Right renal cortex interstitium (tissue), 3 donors: ENCODE data around the gene MYO15B. TPM values are rescaled to one million over a fixed set of nuclear protein-coding genes. Genes with fewer than 3 reads are reported as not detected.

Experiments
- DNase-seq, 3 donors: peaks; one replicate each; pipeline ENCODE4 v3.0.0-alpha.2; 2013; ENCODE audit warnings: low read depth in 3 of 3, low spot score in 2 of 3
- polyA plus RNA-seq, 3 donors: library from polyadenylated mRNA; unstranded; fragments of 120-200 nt; gene quantifications; one replicate each; pipeline ENCODE4 v1.2.1, GENCODE V29; 2013; ENCODE audit not compliant: insufficient read length in 3 of 3

Gene MYO15B
- polyA plus RNA-seq = 100 to 1,000 TPM in 1 of 3 donors, 10 to 100 TPM in 2; 78.7 to 127 (median 88.6) TPM

DNA sequence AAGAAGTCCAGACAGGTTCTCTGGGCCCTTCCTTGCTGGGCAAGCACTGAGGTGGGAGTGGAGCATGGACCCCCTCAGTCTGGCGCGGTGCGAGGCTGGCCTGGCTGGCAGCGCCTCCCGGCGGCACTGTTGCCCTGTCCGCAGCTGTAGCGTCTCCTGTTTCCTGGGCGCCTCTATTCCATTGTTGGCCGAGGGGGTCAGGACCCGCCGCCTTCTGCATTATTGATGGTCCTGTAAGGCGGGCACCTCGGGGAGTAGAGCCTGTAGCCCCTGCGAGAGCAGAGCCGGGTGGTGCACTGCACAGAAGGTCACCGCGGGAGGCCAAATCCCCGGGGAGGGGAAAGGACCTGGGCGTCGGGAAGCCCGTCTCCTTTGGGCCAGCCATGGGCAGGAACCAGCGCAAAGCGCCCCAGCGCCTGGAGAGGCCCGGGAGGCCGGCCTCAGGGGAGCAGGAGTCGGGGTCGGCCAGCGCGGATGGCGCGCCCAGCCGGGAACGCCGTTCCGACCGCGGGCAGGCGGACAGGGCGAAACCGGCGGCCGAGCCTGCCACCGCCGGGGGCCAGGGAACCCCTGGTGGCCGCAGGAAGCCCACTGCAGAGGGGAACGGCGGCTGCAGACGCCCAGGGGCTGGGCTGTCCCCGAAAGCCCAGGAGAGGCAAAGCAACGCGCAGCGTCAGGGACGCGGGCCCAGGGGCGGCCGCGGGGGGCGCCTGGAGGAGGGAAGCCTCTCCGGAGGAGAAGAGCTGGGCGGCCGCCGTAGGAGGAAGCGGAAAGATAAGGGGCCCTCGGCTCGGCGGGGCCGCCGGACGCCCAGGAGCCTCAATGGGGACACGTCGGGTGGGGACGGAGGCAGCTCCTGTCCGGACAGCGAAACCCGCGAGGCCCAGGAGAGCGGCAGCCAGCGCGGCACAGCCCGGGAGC lies at the start of gene MYO15B:
TSS of gene MYO15B (plus strand) at position 126 of the 921 bp plus-strand sequence. CDS start at position 384, 258 bp downstream.
- peak in 2 of 3 donors; percentile 29 to 36 for DNase-seq

DNA sequence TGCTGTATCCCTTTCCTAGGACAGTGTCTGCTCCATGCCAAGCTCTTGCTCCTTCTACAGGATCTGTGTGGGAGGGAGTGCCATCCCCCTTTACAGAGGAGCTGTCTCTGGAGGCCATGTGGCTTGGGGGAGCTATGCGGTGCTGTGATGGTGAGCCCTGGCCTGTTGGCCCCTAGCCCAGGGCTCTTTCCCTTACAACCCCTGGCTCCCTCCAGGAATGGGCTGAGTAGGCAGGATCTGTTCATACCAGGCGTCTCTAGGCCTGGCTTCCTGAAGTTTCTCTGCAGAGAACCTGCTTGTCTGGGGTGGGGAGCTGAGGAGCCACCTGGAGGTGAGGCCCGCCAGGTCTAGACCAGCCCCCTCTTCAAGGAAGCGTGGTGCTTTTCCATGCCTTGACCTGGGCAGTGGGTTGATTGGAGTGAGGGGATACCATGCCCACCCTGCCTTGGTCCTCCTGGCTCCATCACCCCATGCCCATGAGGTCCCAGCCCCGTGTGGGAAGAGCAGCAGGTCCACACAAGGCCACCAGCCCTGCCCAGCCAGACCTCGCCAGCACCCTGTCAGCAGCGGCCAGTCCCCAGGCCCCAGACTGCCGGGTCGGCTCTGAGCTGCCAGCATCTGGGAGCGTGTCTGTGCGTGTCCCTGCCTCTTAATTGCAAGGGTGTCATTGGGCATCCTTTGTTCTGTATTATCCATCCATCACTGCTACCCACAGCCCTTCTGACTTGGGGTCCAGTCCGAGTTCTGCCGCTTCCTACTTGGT lies 47.5 kb upstream of the MYO15B start:
- no peak for DNase-seq

DNA sequence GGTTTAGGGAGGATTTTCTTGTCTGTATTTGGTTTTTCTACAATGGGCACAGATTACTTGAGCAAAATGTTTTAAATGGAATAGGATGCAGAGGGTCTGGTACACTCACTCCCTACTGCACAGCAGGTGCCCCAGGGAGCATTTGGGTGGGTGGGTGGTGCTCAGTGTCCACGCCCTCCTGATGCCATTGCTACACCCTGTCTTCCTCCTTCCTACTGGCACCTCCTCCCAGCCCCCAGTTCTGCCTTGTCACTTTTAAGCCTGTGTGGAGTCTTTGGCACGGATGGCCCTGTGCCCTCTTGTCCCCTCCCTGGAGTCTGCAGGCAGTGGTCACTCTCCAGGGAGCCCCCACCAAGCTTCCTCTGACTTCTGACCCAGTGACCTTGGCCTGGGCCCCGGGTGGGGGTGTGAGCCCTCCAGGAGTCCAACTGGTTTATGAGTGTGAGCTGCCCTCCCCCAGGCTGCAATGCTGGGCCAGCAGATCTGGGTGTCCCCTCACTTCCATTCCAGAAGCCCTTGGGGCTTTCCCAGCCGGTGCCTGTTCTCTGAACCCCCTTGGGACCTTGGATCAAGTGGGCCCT lies 46.6 kb upstream of the MYO15B start:
- no peak for DNase-seq

DNA sequence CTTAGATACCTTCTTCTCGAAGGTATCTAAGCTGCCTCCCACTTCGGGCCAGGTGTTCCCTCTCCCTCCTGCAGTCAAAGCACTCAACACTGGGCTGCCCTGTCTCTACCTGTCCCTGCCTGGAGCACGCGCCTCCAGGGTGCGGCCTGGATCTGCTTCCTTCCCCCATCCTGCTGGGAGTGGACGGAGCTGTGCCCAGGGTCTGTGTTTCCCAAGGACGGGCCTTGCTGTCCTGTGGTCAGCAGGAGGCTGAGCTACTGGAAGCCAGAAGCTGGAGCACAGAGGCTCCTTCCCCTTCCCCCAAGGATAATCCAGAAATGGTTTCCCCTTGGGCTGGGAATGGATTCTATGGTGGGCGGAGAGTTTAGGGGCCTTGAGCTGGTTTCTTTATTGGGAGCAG lies 45.4 kb upstream of the MYO15B start:
- no peak for DNase-seq

DNA sequence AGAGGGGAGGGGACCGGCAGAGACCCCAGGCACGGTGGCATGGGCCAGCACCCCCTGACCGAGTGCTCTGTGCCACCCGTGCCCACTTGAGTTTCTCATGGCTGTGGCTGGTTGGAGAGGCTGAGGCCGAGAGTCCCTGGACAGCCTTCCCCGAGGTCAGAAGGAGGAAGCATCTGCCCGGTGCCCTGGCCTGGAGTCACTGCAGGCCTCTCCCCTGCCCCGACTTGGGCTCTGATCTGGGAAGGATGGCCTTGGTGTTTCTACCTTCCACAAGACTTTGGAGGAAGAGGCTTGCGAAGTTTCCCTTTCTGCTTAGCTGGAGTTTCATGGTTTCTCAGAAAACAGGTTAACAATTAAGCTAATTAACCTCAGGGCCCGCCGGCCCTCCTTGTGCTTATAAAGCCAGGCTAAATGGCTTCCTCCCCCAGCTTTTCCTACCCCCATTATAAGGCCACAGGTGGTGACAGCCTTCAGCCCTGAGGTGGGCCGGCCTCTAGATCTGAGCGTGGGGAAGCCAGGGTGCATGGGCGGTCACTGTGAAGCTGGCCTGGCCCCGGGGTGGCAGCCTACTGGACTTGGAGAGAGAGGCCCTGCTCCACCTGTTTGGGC lies 44.8 kb upstream of the MYO15B start:
- DNase-seq = no peak

DNA sequence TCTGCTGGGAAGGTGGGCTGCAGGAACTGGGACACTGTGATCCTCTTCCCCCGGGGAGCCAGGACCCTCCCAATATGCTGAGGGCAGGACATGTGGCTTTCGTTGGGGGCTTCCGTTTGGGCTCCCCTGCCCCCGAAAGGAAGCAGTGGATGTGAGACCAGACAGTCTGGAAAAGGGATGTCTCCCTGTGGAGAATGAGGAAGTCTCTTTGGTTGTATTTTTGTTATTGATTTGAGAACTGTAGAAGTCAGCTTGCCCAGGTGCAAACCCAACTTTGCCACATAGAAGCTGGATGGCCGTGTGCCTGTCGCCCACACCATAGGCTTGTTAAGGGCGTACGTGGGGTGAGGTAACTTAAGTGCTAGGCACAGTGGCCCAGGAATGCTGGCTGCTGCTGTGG lies 43.4 kb upstream of the MYO15B start:
- no peak for DNase-seq

DNA sequence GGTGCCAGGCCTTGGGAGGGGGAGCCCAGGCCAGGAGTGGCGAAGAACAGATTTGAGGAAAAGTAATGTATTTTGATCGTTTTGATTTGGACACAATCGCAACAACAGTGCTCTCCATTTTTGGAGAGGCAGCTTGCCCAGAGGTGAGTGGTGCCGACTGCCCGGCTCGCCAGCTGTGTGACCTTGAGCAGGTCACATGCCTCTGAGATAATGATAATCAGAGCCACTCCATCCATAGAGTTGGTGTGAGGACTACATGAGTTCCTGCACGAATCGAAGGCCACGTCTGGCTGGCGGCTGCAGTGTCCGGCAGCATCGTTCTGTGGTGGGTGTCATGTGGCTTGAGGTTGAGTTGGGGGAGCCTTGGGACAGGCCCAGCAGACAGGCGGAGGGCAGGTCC lies 41.4 kb upstream of the MYO15B start:
- DNase-seq = no peak

DNA sequence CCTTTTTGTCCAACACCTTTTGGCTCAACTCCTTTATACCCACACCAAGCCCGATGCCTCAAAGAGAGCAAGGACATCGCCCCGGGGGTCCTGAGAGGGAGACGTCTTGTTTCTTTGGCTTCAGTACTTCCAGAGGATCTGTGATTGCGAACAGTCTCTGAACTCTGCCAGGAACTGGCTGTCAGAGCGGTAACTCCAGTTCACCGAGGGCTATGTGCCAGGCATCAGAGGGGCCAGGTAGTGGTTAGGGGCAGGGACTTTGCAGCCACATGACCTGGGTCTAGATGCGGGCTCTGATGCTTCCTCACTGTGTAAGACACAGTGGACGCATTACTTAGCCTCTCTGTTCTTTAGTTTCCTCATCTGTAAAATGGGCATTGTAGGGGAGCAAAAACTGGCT lies 40.5 kb upstream of the MYO15B start:
- no peak for DNase-seq

DNA sequence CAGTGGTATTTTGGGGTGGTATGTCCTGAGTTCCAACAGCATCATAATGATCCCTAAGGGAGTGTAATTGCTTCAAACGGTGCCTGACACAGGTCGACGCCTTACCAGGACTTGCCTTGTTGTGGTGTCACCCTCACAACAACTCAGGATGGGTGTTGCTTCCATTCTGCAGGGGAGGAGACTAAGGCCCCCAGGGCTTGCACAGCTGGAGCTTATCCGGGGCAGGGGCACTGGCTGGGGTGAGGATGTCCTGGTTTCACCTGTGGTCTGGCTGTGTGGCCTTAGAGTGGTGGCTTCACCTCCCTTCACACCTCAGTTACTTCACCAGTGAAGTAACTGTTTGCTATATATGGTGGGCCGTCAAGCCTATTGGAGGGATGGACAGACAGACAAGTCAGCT lies 38.8 kb upstream of the MYO15B start:
- no peak for DNase-seq

DNA sequence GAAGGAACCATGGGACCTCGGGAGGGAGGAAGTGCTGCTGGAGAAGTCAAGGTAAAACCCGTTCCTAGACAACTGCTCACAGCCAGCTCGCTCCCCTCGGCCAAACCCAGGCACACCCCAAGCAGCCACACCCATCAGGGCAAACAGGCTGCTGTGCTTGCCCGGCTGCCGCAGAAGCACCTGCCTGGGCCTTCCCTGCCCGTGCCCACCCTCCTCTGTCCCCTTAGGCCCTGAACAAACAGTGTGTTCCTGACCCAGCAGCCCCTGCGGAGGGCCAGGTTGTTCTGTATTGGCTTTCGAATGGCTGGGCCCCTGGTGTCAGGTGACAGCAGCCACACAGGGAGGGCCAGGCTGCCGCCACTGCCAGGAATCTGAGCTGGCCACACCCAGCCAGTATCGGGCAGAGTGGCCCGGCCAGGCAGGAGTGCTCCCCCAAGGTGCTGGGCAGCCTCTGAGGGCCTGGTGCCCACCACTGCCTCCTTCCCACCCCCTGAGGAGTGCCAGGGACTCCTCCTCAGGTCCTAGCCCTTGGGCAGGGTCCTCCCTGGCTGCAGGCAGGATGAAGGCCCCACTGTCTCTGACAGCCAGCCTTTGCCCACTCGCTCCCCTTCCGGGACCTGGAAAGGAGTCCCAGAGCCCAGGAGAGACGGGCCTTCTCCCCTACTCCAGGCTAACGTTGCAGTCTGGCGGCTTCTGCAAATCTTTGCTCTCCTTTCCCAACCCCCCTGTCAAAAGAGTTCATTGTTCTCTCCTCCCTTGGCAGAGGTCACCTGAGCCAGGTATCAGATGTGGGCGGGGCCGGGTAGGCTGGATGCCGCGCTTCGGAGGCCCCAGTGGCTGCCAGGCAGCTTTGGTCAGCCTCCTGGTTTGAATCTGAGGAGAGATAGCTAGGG lies 38.1 kb upstream of the MYO15B start:
- no peak for DNase-seq

DNA sequence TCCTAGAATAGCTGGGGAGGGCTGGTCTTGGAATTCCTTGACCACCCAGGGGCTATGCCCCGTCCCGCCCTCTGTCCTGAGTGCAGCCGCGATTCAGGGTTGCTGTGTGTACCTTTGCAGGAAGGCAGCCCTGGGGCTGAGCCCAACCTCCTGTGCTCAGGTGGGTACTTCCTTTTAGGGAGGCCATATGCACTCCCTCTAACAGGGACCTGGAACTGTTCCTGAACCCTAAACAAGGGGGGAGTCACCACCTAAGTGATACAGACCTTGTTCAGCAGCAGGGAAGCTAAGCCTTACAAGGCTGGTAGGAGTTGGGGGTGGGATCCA lies 37.5 kb upstream of the MYO15B start:
- DNase-seq = no peak

DNA sequence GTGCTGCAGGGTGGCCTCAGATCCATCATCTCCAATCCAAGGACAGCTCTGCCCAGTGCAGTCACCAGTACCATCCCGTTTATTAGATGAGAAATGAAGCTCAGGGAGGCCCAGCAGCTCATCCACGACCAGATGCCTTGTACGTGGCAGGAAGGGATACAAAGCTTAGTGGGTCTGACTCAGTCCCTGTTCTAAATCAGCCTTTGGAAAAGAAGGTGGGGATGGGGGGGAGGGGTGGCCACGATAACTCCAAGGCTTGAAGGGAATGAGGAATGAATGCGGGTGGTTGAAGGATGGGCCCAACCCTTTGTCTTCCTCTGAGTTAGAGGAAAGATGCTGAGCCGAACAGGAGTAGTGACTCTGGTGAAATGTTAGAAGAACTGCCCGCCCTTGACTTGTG lies 36.3 kb upstream of the MYO15B start:
- no peak for DNase-seq

DNA sequence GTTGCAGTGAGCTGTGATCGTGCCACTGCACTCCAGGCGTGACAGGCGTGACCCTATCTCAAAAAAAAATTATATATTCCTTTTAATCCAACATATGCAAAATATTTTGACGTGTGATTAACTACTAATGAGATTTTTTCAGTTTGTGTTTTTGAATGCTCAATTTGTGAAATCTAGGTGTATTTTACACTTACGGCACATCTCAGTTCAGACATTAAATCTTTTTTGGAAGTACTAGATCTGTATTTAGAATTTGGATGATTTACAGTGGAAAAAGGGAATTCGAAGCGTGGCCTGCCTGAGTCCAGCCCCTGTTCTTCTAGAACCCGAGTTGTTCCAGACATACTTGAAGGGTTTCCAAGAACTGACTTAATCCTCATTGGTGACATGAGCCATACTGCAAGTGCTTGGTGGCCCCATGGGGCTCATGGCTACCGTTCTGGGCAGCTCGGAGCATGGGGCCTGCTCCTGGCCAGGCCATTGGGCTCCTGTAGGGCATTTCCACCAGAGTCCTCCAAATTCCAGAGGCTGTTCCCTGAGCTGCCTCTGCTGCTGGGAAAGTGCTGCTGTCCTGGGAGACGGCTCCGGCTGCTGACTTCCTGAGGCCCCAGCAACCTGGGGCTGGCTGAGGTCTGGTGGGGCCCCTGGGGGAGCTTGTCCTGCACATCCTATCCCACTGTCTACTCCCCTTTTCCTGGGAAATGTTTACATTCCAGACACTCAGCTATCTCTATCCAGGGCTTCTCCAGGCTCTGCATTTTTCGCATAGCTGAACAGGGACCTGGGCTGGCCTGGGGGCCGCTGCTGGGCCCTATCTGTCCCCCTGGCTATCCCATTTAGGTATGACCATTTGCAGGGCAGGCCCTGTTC lies 34.9 kb upstream of the MYO15B start:
- DNase-seq = no peak

DNA sequence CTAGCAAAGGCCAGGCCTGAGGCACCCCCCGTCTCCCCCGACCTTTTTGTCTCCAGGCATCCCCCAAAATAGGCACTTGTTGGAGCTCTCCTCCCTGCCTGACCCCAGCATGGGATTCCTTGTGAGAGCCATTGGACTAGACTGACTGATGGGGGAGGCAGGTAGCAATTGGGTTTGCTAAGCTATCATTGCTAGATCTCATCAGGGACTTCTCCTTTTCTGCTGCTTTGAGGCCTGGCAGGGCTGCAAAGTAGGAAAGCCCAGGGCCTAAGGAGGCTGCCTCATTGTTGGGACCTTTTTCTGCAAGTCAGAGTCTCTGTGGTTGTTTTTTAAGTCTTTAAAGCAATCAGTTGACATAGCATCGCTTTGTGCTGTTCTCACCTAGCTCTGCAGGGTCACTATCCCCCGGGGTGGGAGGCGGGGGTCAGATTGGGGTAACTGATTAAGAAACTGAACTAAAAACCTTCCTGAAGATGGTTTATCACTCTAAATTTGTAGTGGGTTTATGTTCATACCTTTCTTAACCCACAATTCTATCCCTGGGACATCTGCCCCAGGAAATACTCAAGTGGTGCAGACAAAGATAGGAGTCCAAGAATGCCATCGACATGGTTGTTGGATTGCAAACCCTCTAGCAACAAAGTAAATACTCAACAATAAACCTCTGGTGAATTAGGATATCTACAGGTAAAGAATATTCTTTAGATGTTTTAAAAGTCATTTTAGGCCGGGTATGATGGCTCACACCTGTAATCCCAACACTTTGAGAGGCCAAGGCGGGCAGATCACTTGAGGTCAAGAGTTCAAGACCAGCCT lies 34.1 kb upstream of the MYO15B start:
- DNase-seq = no peak

DNA sequence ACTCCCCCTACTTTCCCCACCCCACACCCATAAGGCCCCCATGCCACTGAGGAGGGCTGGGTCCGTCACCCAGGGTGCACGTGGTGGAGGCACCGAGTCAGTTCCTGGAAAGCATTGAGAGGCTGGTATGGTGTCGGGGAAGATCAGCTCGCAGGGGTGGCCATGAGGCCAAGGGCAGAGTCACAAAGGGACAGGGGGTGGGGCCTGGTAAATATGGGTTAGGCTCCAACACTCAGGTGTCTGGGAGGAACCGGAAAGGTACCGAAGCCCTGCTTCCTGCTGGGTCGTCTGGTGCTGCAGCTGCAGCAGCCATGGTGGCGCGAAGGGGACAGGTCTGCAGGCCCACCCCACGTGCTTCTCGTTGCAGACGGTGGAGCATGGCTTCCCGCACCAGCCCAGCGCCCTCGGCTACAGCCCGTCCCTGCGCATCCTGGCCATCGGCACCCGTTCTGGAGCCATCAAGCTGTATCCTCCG lies 31.9 kb upstream of the MYO15B start:
- no peak for DNase-seq

DNA sequence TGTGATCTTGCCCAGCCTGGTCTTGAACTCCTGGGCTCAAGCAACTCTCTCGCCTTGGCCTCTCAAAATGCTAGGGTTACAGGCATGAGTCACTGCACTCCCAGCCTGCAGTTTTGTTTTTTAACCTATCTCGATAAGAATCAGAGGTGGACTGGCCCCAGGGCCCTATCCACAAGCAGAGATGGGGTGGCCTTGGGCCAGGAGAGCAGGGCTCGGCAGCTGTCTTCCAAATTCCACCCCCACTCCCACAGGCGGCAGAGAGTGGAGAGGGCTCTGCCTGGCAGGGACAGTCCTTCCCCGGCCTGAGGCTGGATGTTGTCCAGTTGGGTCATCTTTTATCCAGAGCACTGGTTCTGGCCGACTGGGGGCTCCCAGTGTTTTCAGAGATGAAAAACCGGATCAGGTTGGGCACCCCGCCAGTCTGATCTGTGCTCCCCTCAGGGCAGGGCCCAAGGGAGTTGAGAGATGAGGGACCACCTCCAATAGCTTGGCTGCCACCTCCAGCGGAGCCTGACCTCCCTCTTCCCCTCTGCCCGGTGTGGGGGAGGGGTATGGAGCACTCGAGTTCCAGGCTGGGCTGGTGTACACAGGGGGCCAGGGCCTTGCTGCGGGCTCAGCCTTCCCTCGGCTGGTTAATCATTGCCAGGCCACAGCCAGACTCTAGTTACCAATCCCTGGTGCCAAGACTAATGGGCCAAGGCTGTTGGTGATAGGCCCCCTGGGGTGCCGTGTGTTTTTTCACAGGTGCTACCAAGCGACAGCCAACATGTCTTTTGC lies 30.3 kb upstream of the MYO15B start:
- DNase-seq = peak in 2 of 3 donors; percentile 62 to 82
